GM12873 (cell line): Measurements from ENCODE around the gene TIPARP.

Experiments used
- CTCF ChIP-seq: IDR thresholded peaks from 2 replicates; pipeline ENCODE4 v1.5.1; 2012; ENCODE audit warnings: low read depth, mild to moderate bottlenecking, moderate library complexity, low read length, control low read depth; ENCODE audit not compliant: insufficient read depth; ENCODE audit errors: missing control alignments

TIPARP gene

GRCh38 chr3:156688632-156689452, 14.5 kb downstream of the TIPARP start:
- no peak for TF ChIP-seq CTCF

GRCh38 chr3:156689608-156690007, 15.2 kb downstream of the TIPARP start:
- no peak for TF ChIP-seq CTCF

GRCh38 chr3:156691920-156692319, 17.5 kb downstream of the TIPARP start:
- no peak for TF ChIP-seq CTCF

- no peak for TF ChIP-seq CTCF
Measured at GRCh38 chr3:156693166-156693565, 18.8 kb downstream of the TIPARP start.

GRCh38 chr3:156694536-156694935, 20.1 kb downstream of the TIPARP start:
- TF ChIP-seq CTCF: no peak

GRCh38 chr3:156702367-156702766, 28.0 kb downstream of the TIPARP start:
- TF ChIP-seq CTCF: no peak

- TF ChIP-seq CTCF: no peak
Measured at GRCh38 chr3:156704370-156705036, 30.1 kb downstream of the TIPARP start.
